B cell (primary cell): Measurements from ENCODE around the gene LUZP1.

Source experiments
- CTCF ChIP-seq: fragments of 200-600 bp; IDR thresholded peaks from one replicate; pipeline ENCODE4 v1.8.0; 2022; ENCODE audit warnings: antibody characterized with exemption, mild to moderate bottlenecking
- EZH2 ChIP-seq: IDR thresholded peaks from 2 replicates; pipeline ENCODE4 v1.6.1; 2012; ENCODE audit warnings: borderline replicate concordance, low read depth, mild to moderate bottlenecking, moderate library complexity, low read length; ENCODE audit not compliant: insufficient read depth, poor library complexity, severe bottlenecking

GRCh38 chr1:23163395-23163794 lies 5.3 kb downstream of the LUZP1 start:
- no peak for TF ChIP-seq CTCF
- TF ChIP-seq EZH2, result no peak
